HEK293T (cell line): ENCODE measurements around the gene RIPOR2.

Source experiments
- ARNT ChIP-seq: fragments of 450-650 bp; IDR thresholded peaks from 2 replicates; pipeline ENCODE4 v1.6.1; 2017; ENCODE audit warnings: mild to moderate bottlenecking
- BHLHE40 ChIP-seq: fragments of 450-650 bp; IDR thresholded peaks from 2 replicates; pipeline ENCODE4 v1.6.1; 2016; ENCODE audit warnings: mild to moderate bottlenecking, moderate library complexity, borderline replicate concordance
- CTBP1 ChIP-seq: fragments of 450-650 bp; IDR thresholded peaks from 2 replicates; pipeline ENCODE4 v1.6.1; 2016; ENCODE audit warnings: borderline replicate concordance
- ELF4 ChIP-seq: fragments of 450-650 bp; IDR thresholded peaks from 2 replicates; pipeline ENCODE4 v1.6.1; 2017; ENCODE audit warnings: antibody characterized with exemption
- FOXA1 ChIP-seq: fragments of 450-650 bp; IDR thresholded peaks from 2 replicates; pipeline ENCODE4 v1.6.1; 2016; ENCODE audit warnings: mild to moderate bottlenecking
- FOXK2 ChIP-seq: fragments of 450-650 bp; IDR thresholded peaks from 2 replicates; pipeline ENCODE4 v1.6.1; 2016; ENCODE audit warnings: mild to moderate bottlenecking
- FOXM1 ChIP-seq: fragments of 450-650 bp; IDR thresholded peaks from 2 replicates; pipeline ENCODE4 v1.6.1; 2017; ENCODE audit warnings: mild to moderate bottlenecking, borderline replicate concordance
- HDGF ChIP-seq: fragments of 450-650 bp; IDR thresholded peaks from 2 replicates; pipeline ENCODE4 v1.6.1; 2017; ENCODE audit warnings: antibody characterized with exemption, borderline replicate concordance
- L3MBTL2 ChIP-seq: fragments of 450-650 bp; conservative IDR thresholded peaks from 2 replicates; pipeline ENCODE4 v1.6.1; 2016; ENCODE audit warnings: mild to moderate bottlenecking
- LEF1 ChIP-seq: fragments of 450-650 bp; IDR thresholded peaks from 2 replicates; pipeline ENCODE4 v1.6.1; 2017; ENCODE audit warnings: mild to moderate bottlenecking, borderline replicate concordance
- PKNOX1 ChIP-seq: fragments of 450-650 bp; IDR thresholded peaks from 2 replicates; pipeline ENCODE4 v1.6.1; 2016
- SP1 ChIP-seq: fragments of 450-650 bp; IDR thresholded peaks from 2 replicates; pipeline ENCODE4 v1.6.1; 2017
- SUZ12 ChIP-seq: fragments of 450-650 bp; IDR thresholded peaks from 2 replicates; pipeline ENCODE4 v1.6.1; 2016; ENCODE audit warnings: mild to moderate bottlenecking
- TARDBP ChIP-seq: fragments of 450-650 bp; IDR thresholded peaks from 2 replicates; pipeline ENCODE4 v1.6.1; 2016

GRCh38 chr6:24832794-24833193 is 103.0 kb downstream of the RIPOR2 start:
- no peak for TF ChIP-seq PKNOX1
- no peak for TF ChIP-seq SP1
- no peak for TF ChIP-seq FOXA1
- no peak for TF ChIP-seq L3MBTL2
- TF ChIP-seq BHLHE40 = no peak
- no peak for TF ChIP-seq HDGF
- TF ChIP-seq FOXK2 = no peak
- no peak for TF ChIP-seq FOXM1
- TF ChIP-seq ELF4 = no peak
- no peak for TF ChIP-seq ARNT
- no peak for TF ChIP-seq SUZ12
- TF ChIP-seq LEF1 = no peak
- TF ChIP-seq TARDBP = no peak
- no peak for TF ChIP-seq CTBP1
